ENCODE results near the gene ENTPD6.
"Not testable (repeated sequence)": the region's sequence is repeated elsewhere in the genome, so short reads cannot be mapped to it uniquely, and the experiment has no call there.

The ENTPD6 gene

GRCh38 chr20:25254986-25255680 is 59.6 kb downstream of the ENTPD6 start:
- peaks cover 13% of the 10 kb centered on the region for H3K36me3 ChIP-seq (ENCODE audit: control insufficient read depth, insufficient read depth, low read length, severe bottlenecking)
- DNase-seq (ENCODE audit: low read depth) = no peak
- peaks cover 64% of the 10 kb centered on the region for H3K4me1 ChIP-seq (ENCODE audit: control insufficient read depth, insufficient read depth, low read length)
- H3K4me3 ChIP-seq (ENCODE audit: low read length) = no peak overlapping the region
- H3K27me3 ChIP-seq (replicated peaks; ENCODE audit: control insufficient read depth, insufficient read depth, low read length) = no peaks in the 10 kb centered on the region
- H3K9me3 ChIP-seq (ENCODE audit: control insufficient read depth, low read length) = no peaks in the 10 kb centered on the region
- H3K9ac ChIP-seq (ENCODE audit: low read length) = no peak overlapping the region

GRCh38 chr20:25256226-25256859 is 60.8 kb downstream of the ENTPD6 start:
- Histone ChIP-seq H3K4me3 (ENCODE audit: low read length) (peak overlapping the region; percentile 20), H3K36me3 (ENCODE audit: control insufficient read depth, insufficient read depth, low read length, severe bottlenecking) (peaks cover 25% of the 10 kb centered on the region)
- DNase-seq (ENCODE audit: low read depth) = peak; percentile 40

DNA sequence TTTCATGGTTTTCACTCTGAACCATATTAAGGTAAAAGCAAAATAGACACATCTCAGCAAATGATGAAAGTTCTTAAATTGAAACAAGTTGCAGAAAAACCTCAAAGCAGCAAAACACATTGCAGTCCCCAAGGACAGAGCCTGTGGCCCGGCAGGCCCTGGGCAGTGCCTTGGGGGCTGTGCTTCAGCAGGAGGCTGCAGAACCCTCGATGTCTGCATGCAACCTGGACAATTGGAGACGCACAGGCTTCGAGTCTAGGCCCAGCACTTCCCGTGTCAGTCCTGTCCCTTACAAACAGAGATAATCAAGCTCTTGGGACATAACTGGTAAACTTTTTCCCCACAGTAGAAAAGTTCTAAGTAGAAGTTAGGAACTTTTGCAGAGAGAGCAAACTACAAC is 61.6 kb downstream of the ENTPD6 start:
- no peak for DNase-seq (ENCODE audit: low read depth)
- H3K27me3 ChIP-seq (replicated peaks; ENCODE audit: control insufficient read depth, insufficient read depth, low read length) = no peaks in the 10 kb centered on the region
- peaks cover 44% of the 10 kb centered on the region for H3K4me1 ChIP-seq (ENCODE audit: control insufficient read depth, insufficient read depth, low read length)
- peaks cover 33% of the 10 kb centered on the region for H3K36me3 ChIP-seq (ENCODE audit: control insufficient read depth, insufficient read depth, low read length, severe bottlenecking)
- H3K9me3 ChIP-seq (ENCODE audit: control insufficient read depth, low read length) = no peaks in the 10 kb centered on the region
- no peak overlapping the region for H3K9ac ChIP-seq (ENCODE audit: low read length)
- H3K4me3 ChIP-seq (ENCODE audit: low read length) = no peak overlapping the region

More at GRCh38 chr20:25256226-25256859, 60.8 kb downstream of the ENTPD6 start:
- Histone ChIP-seq H3K9ac (ENCODE audit: low read length) (peak overlapping the region; percentile 52), H3K27me3 (replicated peaks; ENCODE audit: control insufficient read depth, insufficient read depth, low read length) (no peaks in the 10 kb centered on the region), H3K4me1 (ENCODE audit: control insufficient read depth, insufficient read depth, low read length) (peaks cover 52% of the 10 kb centered on the region), H3K9me3 (ENCODE audit: control insufficient read depth, low read length) (no peaks in the 10 kb centered on the region)

GRCh38 chr20:25257756-25258475 is 62.4 kb downstream of the ENTPD6 start:
- Histone ChIP-seq H3K4me3 (ENCODE audit: low read length) (no peak overlapping the region), H3K4me1 (ENCODE audit: control insufficient read depth, insufficient read depth, low read length) (peaks cover 36% of the 10 kb centered on the region), H3K9ac (ENCODE audit: low read length) (no peak overlapping the region), H3K9me3 (ENCODE audit: control insufficient read depth, low read length) (no peaks in the 10 kb centered on the region), H3K36me3 (ENCODE audit: control insufficient read depth, insufficient read depth, low read length, severe bottlenecking) (peaks cover 34% of the 10 kb centered on the region), H3K27me3 (replicated peaks; ENCODE audit: control insufficient read depth, insufficient read depth, low read length) (no peaks in the 10 kb centered on the region)
- no peak for DNase-seq (ENCODE audit: low read depth)

DNA sequence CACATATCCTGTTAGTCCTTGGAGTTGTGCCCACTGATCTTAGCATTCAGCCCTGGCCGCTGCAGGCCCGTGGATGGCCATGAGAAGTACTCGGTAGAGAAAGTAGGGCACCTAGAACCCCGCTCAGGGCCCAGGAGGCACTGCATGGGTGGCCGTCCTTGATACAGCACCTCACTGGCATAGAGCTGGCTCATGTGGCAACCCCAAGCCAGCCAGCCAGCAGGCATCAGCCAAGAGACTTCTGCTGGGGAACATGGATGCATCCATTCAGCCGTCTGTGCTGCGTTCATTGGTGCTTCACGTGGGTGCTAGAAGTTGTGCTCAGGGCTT is 62.9 kb downstream of the ENTPD6 start:
- peaks cover 31% of the 10 kb centered on the region for H3K4me1 ChIP-seq (ENCODE audit: control insufficient read depth, insufficient read depth, low read length)
- no peaks in the 10 kb centered on the region for H3K27me3 ChIP-seq (replicated peaks; ENCODE audit: control insufficient read depth, insufficient read depth, low read length)
- no peak overlapping the region for H3K4me3 ChIP-seq (ENCODE audit: low read length)
- DNase-seq (ENCODE audit: low read depth) = no peak
- H3K36me3 ChIP-seq (ENCODE audit: control insufficient read depth, insufficient read depth, low read length, severe bottlenecking) = peaks cover 34% of the 10 kb centered on the region
- H3K9ac ChIP-seq (ENCODE audit: low read length) = no peak overlapping the region
- H3K9me3 ChIP-seq (ENCODE audit: control insufficient read depth, low read length) = no peaks in the 10 kb centered on the region

DNA sequence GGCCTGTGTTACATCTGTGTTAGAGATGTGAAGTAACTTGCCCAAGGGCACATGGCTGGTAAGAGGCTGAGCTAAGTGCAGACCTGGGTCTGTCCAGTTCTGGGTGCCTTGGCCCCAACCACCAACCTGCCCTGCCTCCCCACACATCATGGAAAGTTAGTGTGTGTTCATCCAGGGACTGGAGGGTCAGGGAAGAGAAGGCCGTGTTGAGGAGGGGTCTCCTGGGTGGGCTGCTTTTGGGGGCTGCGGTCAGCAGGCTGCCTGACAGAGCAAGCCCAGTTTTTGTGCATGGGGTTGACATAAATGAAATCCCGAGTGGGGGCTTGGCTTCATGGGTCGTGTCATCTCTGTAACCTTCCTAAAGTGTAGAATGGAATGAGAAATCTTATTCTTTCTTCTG is 63.3 kb downstream of the ENTPD6 start:
- no peak overlapping the region for H3K4me3 ChIP-seq (ENCODE audit: low read length)
- DNase-seq (ENCODE audit: low read depth) = no peak
- no peak overlapping the region for H3K9ac ChIP-seq (ENCODE audit: low read length)
- no peaks in the 10 kb centered on the region for H3K9me3 ChIP-seq (ENCODE audit: control insufficient read depth, low read length)
- H3K36me3 ChIP-seq (ENCODE audit: control insufficient read depth, insufficient read depth, low read length, severe bottlenecking) = peaks cover 34% of the 10 kb centered on the region
- H3K27me3 ChIP-seq (replicated peaks; ENCODE audit: control insufficient read depth, insufficient read depth, low read length) = no peaks in the 10 kb centered on the region
- peaks cover 29% of the 10 kb centered on the region for H3K4me1 ChIP-seq (ENCODE audit: control insufficient read depth, insufficient read depth, low read length)

DNA sequence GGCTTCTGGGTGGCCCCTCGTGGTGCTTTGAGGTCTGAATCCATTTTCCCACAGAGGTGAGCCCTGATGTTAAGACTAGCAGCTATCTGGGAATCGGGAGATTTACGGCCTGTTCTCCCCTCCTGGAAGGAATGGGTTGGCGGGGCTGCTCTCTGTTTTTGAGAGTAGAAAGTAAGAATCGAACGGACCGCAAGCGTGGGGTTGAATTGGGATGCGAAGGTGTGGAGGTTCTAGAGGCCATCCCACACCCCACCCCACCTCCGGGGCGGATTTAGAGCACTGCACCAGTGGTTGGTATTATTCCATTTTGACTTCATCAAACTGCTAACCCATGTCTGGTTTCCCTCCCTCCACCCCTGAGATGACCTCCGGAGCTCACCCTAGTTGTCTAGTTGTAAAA is 63.8 kb downstream of the ENTPD6 start:
- Histone ChIP-seq H3K9me3 (ENCODE audit: control insufficient read depth, low read length) (no peaks in the 10 kb centered on the region), H3K4me3 (ENCODE audit: low read length) (no peak overlapping the region), H3K4me1 (ENCODE audit: control insufficient read depth, insufficient read depth, low read length) (peaks cover 29% of the 10 kb centered on the region), H3K27me3 (replicated peaks; ENCODE audit: control insufficient read depth, insufficient read depth, low read length) (no peaks in the 10 kb centered on the region), H3K36me3 (ENCODE audit: control insufficient read depth, insufficient read depth, low read length, severe bottlenecking) (peaks cover 34% of the 10 kb centered on the region), H3K9ac (ENCODE audit: low read length) (no peak overlapping the region)
- no peak for DNase-seq (ENCODE audit: low read depth)

DNA sequence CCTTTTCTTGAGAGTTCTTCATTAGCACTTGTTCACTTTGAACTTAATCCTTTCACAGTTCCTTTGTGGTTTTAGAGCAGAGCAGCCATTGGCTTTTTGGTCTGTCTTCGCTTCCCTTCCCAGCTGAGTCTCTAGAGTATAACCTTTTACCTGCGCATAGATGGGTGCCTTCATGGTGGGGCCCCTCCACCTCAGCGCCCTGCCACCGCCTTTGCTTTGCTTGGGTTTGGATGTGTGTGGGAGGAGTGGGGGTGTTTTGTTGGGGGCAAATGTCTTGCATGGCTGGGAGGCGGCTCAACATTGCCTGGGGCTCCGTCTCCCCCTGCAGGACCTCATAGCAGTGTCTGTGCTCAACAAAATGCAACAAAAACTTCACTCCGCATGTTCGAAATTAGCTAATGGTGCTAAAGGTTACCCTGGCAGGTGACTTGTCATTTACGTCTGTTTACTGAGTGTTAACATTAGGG is 64.3 kb downstream of the ENTPD6 start:
- H3K4me3 ChIP-seq (ENCODE audit: low read length) = no peak overlapping the region
- no peak overlapping the region for H3K9ac ChIP-seq (ENCODE audit: low read length)
- H3K9me3 ChIP-seq (ENCODE audit: control insufficient read depth, low read length) = no peaks in the 10 kb centered on the region
- H3K27me3 ChIP-seq (replicated peaks; ENCODE audit: control insufficient read depth, insufficient read depth, low read length) = no peaks in the 10 kb centered on the region
- H3K4me1 ChIP-seq (ENCODE audit: control insufficient read depth, insufficient read depth, low read length) = peaks cover 25% of the 10 kb centered on the region
- DNase-seq (ENCODE audit: low read depth) = no peak
- H3K36me3 ChIP-seq (ENCODE audit: control insufficient read depth, insufficient read depth, low read length, severe bottlenecking) = peaks cover 32% of the 10 kb centered on the region

DNA sequence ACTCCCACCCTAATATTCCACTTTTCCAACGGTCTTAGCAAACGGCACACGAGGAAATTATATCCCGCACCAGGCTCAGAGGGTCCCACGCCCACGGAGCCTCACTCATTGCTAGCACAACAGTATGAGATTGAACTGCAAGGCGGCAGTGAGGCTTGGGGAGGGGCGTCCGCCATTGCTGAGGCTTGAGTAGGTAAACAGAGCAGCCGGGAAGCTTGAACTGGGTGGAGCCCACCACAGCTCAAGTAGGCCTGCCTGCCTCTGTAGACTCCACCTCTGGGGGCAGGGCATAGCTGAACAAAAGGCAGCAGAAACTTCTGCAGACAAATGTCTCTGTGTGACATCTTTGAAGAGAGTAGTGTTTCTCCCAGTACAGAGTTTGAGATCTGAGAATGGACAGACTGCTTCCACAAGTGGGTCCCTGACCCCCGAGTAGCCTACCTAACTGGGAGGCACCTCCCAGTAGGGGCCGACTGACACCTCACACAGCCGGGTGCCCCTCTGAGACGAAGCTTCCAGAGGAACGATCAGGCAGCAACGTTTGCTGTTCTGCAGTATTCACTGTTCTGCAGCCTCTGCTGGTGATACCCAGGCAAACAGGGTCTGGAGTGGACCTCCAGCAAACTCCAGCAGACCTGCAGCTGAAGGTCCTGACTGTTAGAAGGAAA is 65.4 kb downstream of the ENTPD6 start:
- Histone ChIP-seq H3K4me1 (ENCODE audit: control insufficient read depth, insufficient read depth, low read length) (peaks cover 15% of the 10 kb centered on the region), H3K36me3 (ENCODE audit: control insufficient read depth, insufficient read depth, low read length, severe bottlenecking) (peaks cover 32% of the 10 kb centered on the region)
- not testable (repeated sequence) for H3K9me3 ChIP-seq (ENCODE audit: control insufficient read depth, low read length); H3K4me3 ChIP-seq (ENCODE audit: low read length); H3K9ac ChIP-seq (ENCODE audit: low read length); H3K27me3 ChIP-seq (replicated peaks; ENCODE audit: control insufficient read depth, insufficient read depth, low read length); DNase-seq (ENCODE audit: low read depth)

DNA sequence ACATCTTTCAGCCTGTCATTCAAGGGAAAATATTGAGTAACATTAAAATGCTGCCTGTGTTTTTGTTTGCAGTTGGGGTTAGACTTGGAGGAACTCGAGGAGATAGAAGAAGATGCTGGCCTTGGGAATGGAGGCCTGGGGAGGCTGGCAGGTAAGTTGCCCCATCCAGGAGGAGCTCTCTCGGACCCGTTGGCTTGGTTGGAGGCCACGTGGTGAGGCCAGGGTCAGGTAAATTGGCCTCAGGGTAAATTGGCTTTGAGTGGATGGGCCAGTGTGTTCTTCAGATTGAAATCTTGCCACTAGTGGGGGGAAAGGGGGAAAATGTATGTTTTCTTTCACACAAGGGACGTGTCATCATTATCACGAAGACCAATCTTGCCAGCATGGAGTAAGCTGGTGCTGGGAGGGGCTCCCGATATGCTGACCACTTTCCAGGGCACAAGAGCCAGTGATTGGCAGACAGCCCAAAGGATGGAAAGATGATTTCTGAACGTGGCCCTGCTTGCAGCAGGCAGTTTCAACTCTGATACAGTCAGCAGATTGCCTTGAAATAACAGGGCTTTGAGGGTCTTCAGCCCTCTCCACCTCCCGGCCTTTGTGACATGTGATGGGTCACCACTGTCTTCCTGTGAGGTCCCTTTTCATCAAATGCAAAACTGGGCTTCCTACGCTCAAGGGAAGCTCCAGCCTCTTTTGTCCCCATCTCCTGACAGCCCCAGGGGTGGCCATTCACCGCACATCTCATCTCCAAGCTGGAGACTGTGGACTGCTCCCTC is 73.7 kb downstream of the ENTPD6 start:
- H3K4me3 ChIP-seq (ENCODE audit: low read length) = no peak overlapping the region
- H3K36me3 ChIP-seq (ENCODE audit: control insufficient read depth, insufficient read depth, low read length, severe bottlenecking) = peaks cover 52% of the 10 kb centered on the region
- peaks cover 10% of the 10 kb centered on the region for H3K4me1 ChIP-seq (ENCODE audit: control insufficient read depth, insufficient read depth, low read length)
- no peaks in the 10 kb centered on the region for H3K9me3 ChIP-seq (ENCODE audit: control insufficient read depth, low read length)
- no peak for DNase-seq (ENCODE audit: low read depth)
- no peak overlapping the region for H3K9ac ChIP-seq (ENCODE audit: low read length)
- no peaks in the 10 kb centered on the region for H3K27me3 ChIP-seq (replicated peaks; ENCODE audit: control insufficient read depth, insufficient read depth, low read length)
